Stimulated activated CD8-positive, alpha-beta memory T cell treated with anti-CD3 and anti-CD28 coated beads, Interleukin-7, amount 100 ng/mL, for 1 hour (primary cell): ENCODE data around the gene CRY1.
"Not testable (repeated sequence)": the region's sequence is repeated elsewhere in the genome, so short reads cannot be mapped to it uniquely, and the experiment has no call there.

Experiments
- DNase-seq, 2 donors: peaks; one replicate each; pipeline ENCODE4 v3.0.0-alpha.2; 2020; ENCODE audit warnings: low read depth in 2 of 2

Gene CRY1

DNA sequence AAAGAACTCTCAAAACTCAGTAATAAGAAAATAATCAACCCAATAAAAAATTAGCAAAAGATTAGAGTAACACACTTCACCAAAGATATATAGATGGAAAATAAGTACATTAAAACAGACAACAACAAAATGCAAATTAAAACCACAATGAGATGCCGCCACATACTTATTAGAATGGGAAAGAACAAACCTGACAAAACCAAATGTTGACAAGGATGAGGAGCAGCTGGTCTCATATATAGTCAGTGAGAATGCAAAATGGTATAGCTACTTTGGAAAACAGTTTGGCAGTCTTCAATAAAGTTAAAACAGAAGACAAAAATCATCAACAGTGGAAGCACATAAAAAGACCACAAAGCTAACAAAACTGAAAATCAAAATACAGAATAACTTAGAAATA lies 29.1 kb downstream of the CRY1 start:
- DNase-seq: no peak

DNA sequence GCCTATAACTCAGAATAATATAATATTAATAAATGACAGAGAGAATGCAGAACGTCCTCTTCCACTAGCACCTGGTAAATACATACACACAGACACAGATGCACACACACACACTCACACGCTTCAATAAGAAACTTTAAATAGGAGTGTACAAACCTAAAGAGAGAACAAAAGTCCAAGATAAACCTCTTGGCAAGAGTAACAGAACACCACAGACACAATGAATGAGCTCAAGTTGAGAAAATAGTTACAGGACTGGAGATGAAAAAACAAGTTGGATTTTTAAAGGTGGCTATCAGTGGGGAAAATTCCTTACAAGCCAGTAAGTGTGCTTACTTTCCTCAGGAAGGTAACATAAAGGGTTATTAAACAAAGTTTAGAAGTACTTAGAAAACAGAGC lies 35.2 kb downstream of the CRY1 start:
- no peak for DNase-seq

DNA sequence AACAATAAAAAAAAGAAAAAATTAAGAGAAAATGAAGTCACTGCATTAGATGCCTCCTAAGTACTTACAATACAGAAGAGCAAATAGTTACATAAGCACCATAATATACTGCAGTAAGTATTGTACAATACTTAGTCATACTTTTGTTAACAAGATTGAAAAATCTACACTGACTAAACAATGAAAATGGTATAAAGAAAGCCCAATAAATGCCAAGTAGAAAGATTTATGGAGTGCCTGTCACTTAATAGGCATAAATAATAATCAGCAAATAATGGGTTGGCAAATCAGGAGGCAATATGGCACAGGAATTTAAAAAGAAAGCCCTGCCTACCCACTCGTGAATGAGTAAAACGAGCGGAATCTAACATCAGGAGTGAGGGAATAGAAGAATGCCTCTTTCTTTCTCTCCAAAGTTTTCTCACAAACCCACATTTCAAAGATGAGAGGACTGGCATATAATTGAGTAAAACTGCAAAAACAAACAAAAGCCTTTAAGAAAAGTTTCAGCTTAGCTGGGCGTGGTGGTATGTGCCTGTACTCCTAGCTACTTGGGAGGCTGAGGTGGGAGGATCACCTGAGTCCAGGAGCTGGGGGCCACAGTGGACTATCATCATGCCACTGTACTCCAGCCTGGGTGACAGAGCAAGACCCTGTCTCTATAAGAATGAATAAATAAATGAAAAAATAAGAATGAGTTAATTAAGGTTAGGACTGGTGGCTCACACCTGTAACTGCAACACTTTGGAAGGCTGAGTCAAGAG lies 36.1 kb downstream of the CRY1 start:
- DNase-seq: no peak

DNA sequence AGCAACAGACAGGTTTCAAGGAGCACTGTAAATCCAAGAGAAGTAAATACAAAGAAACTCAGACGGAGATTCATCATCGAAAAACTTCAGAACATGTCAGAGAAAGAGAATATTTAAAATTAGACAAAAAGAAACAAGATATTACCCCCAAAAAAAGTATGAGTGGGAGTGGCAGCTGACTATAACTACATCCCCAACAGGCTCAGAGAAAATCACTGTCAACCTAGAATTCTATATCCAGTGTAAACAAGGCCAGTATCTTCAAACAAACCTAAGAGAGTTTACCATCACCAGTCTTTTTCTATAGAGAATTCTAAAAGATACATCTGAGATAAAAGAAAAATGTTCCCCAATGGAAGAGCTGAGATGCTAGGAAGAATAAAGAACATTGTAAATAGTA lies 39.6 kb downstream of the CRY1 start:
- DNase-seq: no peak

DNA sequence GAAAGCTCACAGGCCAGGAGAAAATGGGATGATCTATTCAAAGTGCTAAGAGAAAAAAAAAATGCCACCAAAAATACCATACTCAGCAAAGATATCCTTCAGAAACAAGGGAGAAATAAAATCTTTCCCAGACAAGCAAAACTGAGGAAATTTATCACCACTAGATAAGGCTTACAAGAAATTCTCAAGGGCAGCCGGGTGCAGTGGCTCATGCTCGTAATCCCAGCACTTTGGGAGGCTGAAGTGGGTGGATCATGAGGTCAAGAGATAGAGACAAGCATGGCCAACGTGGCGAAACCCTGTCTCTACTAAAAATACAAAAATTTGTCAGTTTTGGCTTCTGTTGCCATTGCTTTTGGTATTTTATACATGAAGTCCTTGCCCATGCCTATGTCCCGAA lies 48.2 kb downstream of the CRY1 start:
- DNase-seq: no peak

DNA sequence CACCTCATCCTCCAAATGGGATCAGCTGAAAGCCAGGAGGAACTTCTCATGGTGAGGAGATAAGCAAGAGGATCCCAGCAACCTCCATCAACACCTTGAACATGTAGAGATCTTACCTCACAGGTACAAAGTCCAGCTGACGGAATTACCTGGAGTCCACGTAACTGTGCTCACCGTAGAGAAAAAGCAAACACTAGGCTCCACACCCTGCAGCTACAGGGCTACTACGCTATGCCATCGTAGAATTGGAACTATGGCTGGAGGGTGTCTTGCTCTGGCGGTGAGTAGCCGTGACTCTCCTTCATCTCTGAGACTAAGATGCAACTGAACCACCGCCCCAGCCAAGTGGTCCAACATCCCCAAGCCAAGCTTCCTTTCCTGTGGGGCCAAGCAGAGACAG lies 50.5 kb downstream of the CRY1 start:
- DNase-seq: no peak

DNA sequence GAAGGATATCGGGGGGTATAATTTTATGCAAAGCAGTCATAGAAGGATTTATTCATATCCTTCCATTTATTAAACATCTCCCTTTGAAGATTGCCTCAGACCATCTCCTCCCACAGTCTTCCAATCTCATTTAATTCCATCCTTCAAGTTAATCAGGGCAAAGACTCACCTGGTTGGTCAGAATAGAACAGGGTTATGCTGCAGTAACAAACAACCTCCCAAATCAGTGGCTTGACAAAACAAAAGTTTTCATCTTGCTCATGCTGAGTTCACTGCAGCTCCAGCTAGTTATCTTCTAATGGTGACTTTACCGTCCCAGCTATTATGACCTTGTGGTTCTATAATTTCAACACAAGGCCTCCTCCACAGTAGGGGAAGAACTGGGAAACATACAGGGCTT lies 57.6 kb downstream of the CRY1 start:
- DNase-seq: no peak

DNA sequence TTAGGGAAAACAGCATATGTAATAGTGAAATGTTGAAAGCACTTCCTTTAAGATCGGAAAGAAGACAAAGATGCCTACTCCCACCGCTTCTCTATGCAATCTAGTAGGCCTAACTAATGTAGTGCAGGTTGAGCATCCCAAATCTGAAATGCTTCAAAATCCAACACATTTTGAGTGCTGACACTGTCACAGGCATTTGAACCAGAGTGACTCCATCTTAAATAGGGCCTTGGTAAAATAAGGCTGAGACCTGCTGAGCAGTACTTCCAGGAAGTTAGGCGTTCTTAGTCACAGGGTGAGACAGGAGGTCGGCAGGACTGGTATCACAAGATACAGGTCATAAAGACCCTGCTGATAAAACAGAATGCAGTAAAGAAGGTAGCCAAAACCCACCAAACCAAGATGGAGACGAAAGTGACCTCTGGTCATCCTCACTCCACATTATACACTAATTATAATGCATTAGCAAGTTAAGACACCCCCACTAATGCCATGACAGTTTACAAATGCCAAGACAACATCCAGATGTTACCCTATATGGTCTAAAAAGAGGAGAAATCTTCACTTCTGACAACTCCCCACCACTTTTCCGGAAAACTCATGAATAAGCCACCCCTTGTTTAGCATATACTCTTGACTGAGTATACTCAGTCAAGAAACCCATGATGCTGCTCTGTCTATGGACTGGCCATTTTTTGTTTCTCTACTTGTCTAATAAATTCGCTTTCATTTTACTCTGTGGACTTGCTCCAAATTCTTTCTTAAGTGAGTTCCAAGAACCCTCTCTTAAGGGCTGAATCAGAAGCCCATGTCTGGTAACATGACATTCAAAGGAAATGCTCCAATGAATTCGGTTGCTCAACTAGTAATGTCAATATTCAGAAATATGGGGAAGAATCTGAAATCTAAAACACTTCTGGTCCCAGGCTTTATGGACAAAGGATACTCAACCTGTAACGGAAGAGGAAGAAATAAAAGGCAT lies 59.3 kb downstream of the CRY1 start:
- no peak for DNase-seq

DNA sequence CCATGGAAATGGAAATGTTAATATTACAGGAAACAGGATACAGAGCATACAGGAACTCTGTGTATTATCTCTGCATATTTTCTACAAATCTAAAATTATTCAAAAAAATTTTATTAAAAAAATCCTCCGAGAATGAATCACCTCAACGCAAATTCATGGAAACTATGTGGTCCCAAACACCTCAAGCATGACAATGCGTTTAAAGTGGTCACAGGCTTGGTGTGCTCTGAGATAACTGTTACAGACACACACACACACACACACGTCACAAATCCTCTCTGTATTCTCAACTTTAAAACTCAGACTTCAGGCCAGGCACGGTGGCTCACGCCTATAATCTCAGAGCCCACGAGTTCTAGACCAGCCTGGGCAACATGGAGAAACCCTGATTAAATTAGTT lies 61.1 kb downstream of the CRY1 start:
- no peak for DNase-seq

DNA sequence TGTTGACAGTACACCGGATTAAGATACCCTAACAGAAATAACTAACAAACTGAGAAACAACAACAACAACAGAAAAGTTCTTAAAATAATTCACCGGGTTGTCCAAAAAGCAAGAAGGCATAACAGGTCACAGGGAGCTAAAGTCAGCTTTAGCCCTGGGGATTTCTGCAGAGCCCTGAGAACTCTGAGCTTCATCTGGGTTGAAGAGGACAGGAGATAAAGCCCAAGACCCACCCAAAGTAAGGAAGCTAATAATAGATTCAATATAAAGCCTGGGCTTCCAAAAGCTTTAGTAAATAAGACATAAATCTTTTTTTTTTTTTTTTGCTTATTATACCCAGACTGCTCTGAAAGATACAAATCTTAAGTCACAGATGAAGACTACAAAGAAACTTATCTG lies 62.3 kb downstream of the CRY1 start:
- DNase-seq: no peak

DNA sequence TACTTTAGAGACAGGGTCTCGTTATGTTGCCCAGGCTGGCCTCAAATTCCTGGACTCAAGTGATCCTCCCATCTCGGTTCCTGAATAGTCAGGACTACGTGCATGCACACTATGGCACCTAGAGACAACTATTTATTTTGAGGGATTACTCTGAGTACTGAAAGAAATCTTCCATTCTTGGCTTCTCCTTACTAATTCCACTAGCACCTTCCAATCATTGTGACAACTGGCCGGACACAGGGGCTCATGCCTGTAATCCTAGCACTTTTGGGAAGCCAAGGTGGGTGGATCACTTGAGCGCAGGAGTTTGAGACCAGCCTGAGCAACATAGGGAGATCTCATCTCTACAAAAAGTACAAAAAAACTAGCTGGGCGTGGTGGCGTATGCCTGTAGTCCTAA lies 64.3 kb downstream of the CRY1 start:
- no peak for DNase-seq

DNA sequence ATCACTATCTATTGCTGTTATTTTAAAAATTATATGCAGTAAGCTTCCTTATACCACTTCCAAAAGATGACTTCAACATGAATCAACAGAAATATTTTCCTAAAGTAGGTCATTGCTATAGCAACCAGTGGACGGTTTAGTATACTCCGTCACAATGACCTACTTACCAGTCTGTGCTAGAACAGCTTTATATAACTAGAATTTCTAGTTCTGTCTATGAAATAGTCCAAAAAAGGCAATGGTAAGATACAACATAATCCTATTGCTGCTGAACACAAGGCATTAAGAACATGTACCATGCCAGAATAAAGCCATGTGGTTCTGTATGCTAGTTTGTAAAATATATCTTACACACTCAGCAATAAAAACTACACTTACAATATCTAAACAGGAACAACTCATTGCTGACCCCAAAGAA lies 65.7 kb downstream of the CRY1 start:
- no peak for DNase-seq

DNA sequence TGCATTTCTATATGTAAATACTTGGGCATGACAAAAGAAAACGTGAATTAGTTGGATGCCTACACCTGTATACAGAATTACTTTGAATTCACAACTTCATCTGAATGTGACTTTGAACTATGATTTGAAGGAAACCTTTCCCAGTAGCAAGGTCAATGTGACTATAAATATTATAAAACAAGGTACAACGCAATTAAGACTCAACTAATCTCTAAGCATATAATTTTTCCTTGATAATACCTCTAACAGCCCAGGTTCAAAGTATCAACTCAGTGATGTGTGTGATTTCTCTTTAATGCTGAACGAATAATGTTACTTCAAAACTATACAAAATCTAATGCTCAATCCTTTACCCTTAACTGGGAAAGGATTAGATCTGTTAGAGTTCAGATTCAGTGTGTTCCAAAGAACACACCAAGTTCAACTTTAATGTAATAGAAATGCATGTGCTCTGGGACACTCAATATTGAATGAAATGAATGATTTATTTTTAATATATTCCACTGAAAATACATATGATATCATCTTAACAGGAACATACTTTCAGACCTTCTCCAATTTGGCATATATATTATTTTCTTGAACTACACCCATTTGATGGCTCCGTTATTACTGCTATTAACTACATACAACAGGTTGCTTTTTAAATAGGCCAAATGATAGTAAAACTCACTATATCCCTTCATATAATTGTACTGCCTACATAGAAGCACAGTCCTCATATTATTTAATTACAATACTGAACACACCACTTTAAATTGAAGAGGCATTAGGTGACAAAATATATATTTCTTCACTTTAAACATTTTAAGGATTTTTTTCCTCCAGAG lies 66.3 kb downstream of the CRY1 start:
- no peak for DNase-seq

DNA sequence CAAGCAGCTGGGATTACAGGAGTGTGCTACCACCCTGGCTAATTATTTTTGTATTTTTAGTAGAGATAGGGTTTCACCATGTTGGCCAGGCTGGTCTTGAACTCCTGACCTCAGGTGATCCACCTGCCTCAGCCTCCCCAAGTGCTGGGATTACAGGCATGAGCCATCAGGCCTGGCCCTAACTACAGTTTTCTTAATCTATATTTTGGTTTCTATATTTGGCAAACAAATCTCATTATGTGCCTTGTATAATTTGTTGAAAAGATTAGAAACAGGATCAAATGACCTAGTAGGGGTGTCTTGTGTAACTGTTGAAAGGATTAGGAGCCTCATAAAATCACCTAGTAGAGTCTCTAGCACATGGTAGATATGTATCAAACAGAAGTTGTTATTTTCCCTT lies 67.0 kb downstream of the CRY1 start:
- DNase-seq: not testable (repeated sequence)

DNA sequence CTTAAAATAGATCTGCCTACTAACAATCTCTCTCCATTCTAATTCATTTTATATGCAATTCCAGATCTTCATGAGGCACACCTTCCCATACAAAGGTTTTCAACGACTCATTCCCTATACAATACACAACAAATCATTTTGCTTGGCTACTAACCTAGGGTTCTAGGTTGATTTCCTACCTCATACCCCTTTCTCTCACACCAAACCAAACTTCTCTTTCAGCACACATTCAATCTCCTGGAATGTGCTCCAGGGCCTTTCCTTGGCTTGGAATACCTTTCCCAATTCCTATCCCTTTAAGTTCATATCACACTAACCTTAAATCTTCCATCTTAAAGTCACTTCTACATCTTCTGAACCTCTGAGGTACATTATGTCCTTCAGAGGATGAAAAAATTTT lies 67.7 kb downstream of the CRY1 start:
- DNase-seq: no peak

DNA sequence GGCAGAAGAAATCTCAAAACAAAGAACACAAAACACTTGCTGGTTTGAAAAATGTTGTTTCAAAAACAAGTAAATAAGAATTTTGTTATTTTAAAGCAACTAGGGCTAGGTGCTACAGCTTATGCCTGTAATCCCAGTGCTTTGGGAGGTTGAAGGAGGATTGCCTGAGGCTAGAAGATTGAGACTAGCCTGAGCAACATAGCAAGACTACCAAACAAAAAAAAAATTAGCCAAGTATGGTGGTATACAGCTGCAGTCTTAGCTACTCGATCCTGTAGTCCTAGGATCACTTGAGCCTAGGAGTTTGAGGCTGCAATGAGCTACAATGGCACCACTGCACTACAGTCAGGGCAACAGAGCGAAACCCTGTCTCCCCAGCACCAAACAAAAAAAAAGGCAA lies 73.8 kb downstream of the CRY1 start:
- DNase-seq: no peak

DNA sequence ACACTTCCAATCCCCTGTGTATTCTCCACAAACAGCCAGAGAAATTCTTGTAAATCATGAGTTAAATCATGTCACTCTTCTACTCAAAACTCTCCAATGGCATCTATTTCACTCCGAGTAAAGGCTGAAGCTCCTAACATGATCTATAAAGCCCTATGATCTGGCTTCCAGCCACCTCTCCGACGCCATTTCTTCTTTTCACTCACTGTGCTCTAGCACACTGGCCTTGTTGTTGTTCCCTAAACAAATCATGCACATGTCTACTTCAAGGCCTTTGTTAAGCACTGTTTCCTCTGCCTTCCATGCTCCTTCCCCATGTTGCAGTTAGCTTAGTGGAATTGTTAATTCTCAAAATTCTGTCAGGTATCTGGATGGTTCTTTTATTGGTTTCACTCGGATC lies 76.3 kb downstream of the CRY1 start:
- no peak for DNase-seq

DNA sequence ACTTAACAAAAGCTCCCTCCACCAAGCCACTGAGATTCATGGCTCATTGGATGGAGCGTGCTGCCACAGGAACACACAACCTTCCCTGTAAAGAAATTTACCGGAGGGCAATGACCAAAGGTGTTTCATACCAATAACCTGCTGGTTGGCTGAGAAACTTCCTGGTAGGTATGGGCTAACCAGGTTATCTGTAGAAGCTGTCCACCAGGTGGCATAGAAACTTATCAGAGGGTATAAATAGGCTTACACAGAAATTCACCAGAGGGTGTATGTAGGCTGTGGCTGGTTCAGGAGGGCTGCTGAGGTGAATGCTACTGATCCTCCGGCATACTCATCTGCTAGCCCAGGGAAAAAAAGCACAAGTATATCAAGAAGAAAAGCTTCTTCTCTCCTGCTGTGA lies 79.3 kb downstream of the CRY1 start:
- DNase-seq: no peak

DNA sequence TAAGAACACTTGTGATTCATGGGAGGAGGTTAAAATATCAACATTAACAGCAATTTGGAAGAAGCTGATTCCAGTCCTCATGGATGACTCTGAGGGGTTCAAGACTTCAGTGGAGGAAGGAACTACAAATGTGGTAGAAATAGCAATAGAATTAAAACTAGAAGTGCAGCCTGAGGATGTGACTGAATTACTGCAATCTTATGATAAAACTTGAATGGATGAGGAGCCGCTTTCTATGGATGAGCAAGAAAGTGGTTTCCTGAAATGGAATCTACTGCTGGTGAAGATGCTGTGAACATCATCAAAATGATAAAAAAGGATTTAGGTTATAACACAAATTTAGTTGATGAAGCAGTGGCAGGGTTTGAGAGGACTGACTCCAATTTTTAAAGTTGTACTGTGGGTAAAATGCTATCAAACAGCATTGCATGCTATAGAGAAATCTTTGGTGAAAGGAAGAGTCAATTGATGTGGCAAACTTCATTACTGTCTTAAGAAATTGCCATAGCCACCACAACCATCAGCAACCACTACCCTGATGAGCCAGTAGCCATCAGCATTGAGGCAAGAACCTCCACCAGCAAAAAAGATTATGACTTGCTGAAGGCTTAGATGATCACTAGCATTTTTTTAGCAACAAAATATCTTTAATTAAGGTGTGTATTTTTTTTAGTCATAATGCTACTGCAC lies 80.5 kb downstream of the CRY1 start:
- no peak for DNase-seq

DNA sequence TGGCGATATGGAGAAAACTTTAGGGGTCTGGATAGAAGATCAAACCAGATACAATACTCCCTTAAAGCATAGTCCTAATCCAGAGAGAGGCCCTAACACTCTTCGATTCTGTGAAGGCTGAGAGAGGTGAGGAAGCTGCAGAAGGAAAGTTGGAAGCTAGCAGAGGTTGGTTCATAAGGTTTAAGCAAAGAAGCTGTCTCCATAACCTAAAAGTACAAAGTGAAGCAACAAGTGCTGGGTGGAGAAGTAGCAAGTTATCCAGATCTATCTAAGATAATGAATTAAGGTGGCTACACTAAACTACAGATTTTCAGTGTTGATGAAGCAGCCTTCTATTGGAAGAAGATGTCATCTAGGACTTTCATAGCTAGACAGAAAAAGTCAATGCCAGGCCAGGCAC lies 81.8 kb downstream of the CRY1 start:
- no peak for DNase-seq

DNA sequence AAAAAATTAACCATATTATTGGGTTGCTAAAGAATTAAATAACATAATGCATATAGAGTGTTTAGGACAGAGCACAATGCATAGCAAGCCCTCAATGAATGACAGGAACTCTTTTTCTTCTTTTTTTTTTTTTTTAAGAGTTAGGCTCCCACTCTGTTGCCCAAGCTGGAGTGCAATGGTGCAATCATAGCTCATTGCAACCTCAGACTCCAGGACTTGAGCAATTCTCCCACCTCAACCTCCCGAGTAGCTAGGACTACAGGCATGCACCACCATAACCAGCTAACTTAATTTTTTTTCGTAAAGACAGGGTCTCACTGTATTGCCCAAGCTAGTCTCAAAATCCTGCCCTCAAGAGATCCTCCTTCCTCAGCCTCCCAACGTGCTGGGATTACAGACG lies 85.9 kb downstream of the CRY1 start:
- no peak for DNase-seq

DNA sequence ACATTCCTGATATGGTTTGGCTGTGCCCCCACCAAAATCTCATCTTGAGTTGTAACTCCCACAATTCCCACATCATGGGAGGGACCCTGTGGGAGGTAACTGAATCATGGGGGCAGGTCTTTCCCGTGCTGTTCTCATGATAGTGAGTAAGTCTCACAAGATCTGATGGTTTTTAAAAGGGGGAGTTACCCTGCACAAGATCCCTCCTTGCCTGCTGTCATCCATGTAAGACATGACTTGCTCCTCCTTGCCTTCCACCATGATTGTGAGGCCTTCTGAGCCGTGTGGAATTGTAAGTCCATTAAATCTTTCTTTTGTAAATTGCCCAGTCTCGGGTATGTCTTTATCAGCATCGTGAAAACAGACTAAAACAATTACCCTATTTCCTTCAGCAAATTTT lies 90.7 kb downstream of the CRY1 start:
- not testable (repeated sequence) for DNase-seq
